Left ventricle myocardium inferior (tissue), 1 donor: ENCODE results near the gene TMED9. TPM values are rescaled to one million over a fixed set of nuclear protein-coding genes. Genes with fewer than 3 reads are reported as not detected.
"Not testable (repeated sequence)": the region's sequence is repeated elsewhere in the genome, so short reads cannot be mapped to it uniquely, and the experiment has no call there.

Experiments
- DNase-seq: peaks from one replicate; pipeline ENCODE4 v3.0.0-alpha.2; 2020
- H3K27ac ChIP-seq: fragments of 200-600 bp; replicated peaks from 2 replicates; pipeline ENCODE4 v1.8.0; 2021
- H3K27me3 ChIP-seq: fragments of 200-600 bp; 2 replicates; pipeline ENCODE4 v1.8.0; 2021; ENCODE audit warnings: low read depth
- H3K36me3 ChIP-seq: fragments of 200-600 bp; 2 replicates; pipeline ENCODE4 v1.8.0; 2021
- H3K4me1 ChIP-seq: fragments of 200-600 bp; 2 replicates; pipeline ENCODE4 v1.8.0; 2021
- H3K4me3 ChIP-seq: fragments of 200-600 bp; 2 replicates; pipeline ENCODE4 v1.8.0; 2021; ENCODE audit warnings: mild to moderate bottlenecking, moderate library complexity
- H3K9me3 ChIP-seq: fragments of 200-600 bp; replicated peaks from 2 replicates; pipeline ENCODE4 v1.8.0; 2021
- CTCF ChIP-seq: fragments of 200-600 bp; IDR thresholded peaks from 2 replicates; pipeline ENCODE4 v1.8.0; 2021; ENCODE audit warnings: antibody characterized with exemption, mild to moderate bottlenecking, borderline replicate concordance
- intact Hi-C: fragments of 100-400 bp; cut with micrococcal nuclease; formaldehyde crosslinking; loops from one replicate; pipeline ENCODE4 v1.11.0; 2022
- total RNA-seq: library from RNA; stranded (reverse); fragmentation: NEBNext Ultra II Directional; extraction: Animal tissue kit (Norgen Biotek cat#: 25700); gene quantifications from one replicate; pipeline ENCODE4 v1.2.1, GENCODE V29; 2021
- donor health status: DM: no; HTN: yes; CAD: no; lungs with severe emphysema.

TMED9 gene
- total RNA-seq, 1 donor from 2014 or later, result 68.7 TPM

- peak overlapping the region; percentile 92 for H3K4me3 ChIP-seq
- H3K27me3 ChIP-seq, result no peaks in the 10 kb centered on the region
- peaks cover 17% of the 10 kb centered on the region for H3K36me3 ChIP-seq
- H3K4me1 ChIP-seq, result peaks cover 37% of the 10 kb centered on the region
- DNase-seq, result no peak
- H3K9me3 ChIP-seq, result no peaks in the 10 kb centered on the region
- no peak for TF ChIP-seq CTCF
- H3K27ac ChIP-seq, result peak overlapping the region; percentile 83
- intact Hi-C loops, result no loop called here
Observed at GRCh38 chr5:177555228-177555627, 36.8 kb upstream of the TMED9 start.

GRCh38 chr5:177555665-177556064, 36.3 kb upstream of the TMED9 start:
- DNase-seq, result no peak
- no peak for TF ChIP-seq CTCF
- intact Hi-C loops, result no loop called here
- peaks cover 15% of the 10 kb centered on the region for H3K36me3 ChIP-seq
- H3K4me1 ChIP-seq, result peaks cover 33% of the 10 kb centered on the region
- no peaks in the 10 kb centered on the region for H3K9me3 ChIP-seq
- no peak overlapping the region for H3K4me3 ChIP-seq
- H3K27me3 ChIP-seq, result no peaks in the 10 kb centered on the region
- H3K27ac ChIP-seq, result peak overlapping the region; percentile 83

- DNase-seq, result no peak
- peaks cover 27% of the 10 kb centered on the region for H3K4me1 ChIP-seq
- no peaks in the 10 kb centered on the region for H3K9me3 ChIP-seq
- no peak overlapping the region for H3K4me3 ChIP-seq
- TF ChIP-seq CTCF, result no peak
- peaks cover 2% of the 10 kb centered on the region for H3K36me3 ChIP-seq
- intact Hi-C loops, result no loop called here
- no peaks in the 10 kb centered on the region for H3K27me3 ChIP-seq
- no peak overlapping the region for H3K27ac ChIP-seq
Observed at GRCh38 chr5:177557041-177557647, 34.9 kb upstream of the TMED9 start.

- Histone ChIP-seq H3K27me3 (no peaks in the 10 kb centered on the region), H3K36me3 (no peaks in the 10 kb centered on the region), H3K27ac (no peak overlapping the region), H3K4me3 (no peak overlapping the region), H3K4me1 (peaks cover 21% of the 10 kb centered on the region), H3K9me3 (no peaks in the 10 kb centered on the region)
- no peak for TF ChIP-seq CTCF
- DNase-seq, result no peak
- intact Hi-C loops, result no loop called here
Observed at GRCh38 chr5:177557796-177558195, 34.2 kb upstream of the TMED9 start.

GRCh38 chr5:177559446-177559941, 32.5 kb upstream of the TMED9 start:
- intact Hi-C loops, H3K9me3 ChIP-seq: not testable (repeated sequence)

GRCh38 chr5:177565046-177565445, 27.0 kb upstream of the TMED9 start:
- Histone ChIP-seq H3K4me1 (no peaks in the 10 kb centered on the region), H3K9me3 (no peaks in the 10 kb centered on the region), H3K27ac (no peak overlapping the region), H3K36me3 (no peaks in the 10 kb centered on the region), H3K27me3 (peaks cover 35% of the 10 kb centered on the region), H3K4me3 (no peak overlapping the region)
- DNase-seq, result no peak
- no peak for TF ChIP-seq CTCF
- intact Hi-C loops, result no loop called here

More at GRCh38 chr5:177559446-177559941, 32.5 kb upstream of the TMED9 start:
- not testable (repeated sequence) for H3K36me3 ChIP-seq, DNase-seq, H3K4me3 ChIP-seq, H3K27ac ChIP-seq, H3K27me3 ChIP-seq, H3K4me1 ChIP-seq
